Measurements from ENCODE around the gene PTPRM.

PTPRM gene

GRCh38 chr18:7544686-7545085 lies 22.4 kb upstream of the PTPRM start:
- Histone ChIP-seq H3K27me3 (ENCODE audit: control insufficient read depth, insufficient read depth, low read length) (no peaks in the 10 kb centered on the region), H3K36me3 (ENCODE audit: control insufficient read depth, insufficient read depth, low read length) (no peaks in the 10 kb centered on the region), H3K4me1 (ENCODE audit: control insufficient read depth, insufficient read depth, low read length) (no peaks in the 10 kb centered on the region), H3K9me3 (ENCODE audit: control insufficient read depth, insufficient read depth, low read length) (no peaks in the 10 kb centered on the region), H3K4me3 (ENCODE audit: low read length) (no peak overlapping the region), H3K27ac (ENCODE audit: low read length) (no peak overlapping the region)
- no CpG with 5 or more reads among the region's 1 CpG for WGBS (ENCODE audit: insufficient coverage, insufficient read length)
- no peak for DNase-seq (ENCODE audit: low read depth, low spot score)

- Histone ChIP-seq H3K4me1 (ENCODE audit: control insufficient read depth, insufficient read depth, low read length) (no peaks in the 10 kb centered on the region), H3K9me3 (ENCODE audit: control insufficient read depth, insufficient read depth, low read length) (no peaks in the 10 kb centered on the region), H3K4me3 (ENCODE audit: low read length) (no peak overlapping the region), H3K27me3 (ENCODE audit: control insufficient read depth, insufficient read depth, low read length) (no peaks in the 10 kb centered on the region), H3K36me3 (ENCODE audit: control insufficient read depth, insufficient read depth, low read length) (no peaks in the 10 kb centered on the region), H3K27ac (ENCODE audit: low read length) (no peak overlapping the region)
- no peak for DNase-seq (ENCODE audit: low read depth, low spot score)
- whole genome bisulfite sequencing (ENCODE audit: insufficient coverage, insufficient read length), result no CpG with 5 or more reads among the region's 5 CpGs
Observed at GRCh38 chr18:7545734-7546133, 21.4 kb upstream of the PTPRM start.

GRCh38 chr18:7548221-7548620 lies 18.9 kb upstream of the PTPRM start:
- no CpG with 5 or more reads among the region's 11 CpGs for WGBS (ENCODE audit: insufficient coverage, insufficient read length)
- no peak overlapping the region for H3K4me3 ChIP-seq (ENCODE audit: low read length)
- DNase-seq (ENCODE audit: low read depth, low spot score), result no peak
- H3K36me3 ChIP-seq (ENCODE audit: control insufficient read depth, insufficient read depth, low read length), result no peaks in the 10 kb centered on the region
- H3K9me3 ChIP-seq (ENCODE audit: control insufficient read depth, insufficient read depth, low read length), result no peaks in the 10 kb centered on the region
- H3K4me1 ChIP-seq (ENCODE audit: control insufficient read depth, insufficient read depth, low read length), result no peaks in the 10 kb centered on the region
- H3K27me3 ChIP-seq (ENCODE audit: control insufficient read depth, insufficient read depth, low read length), result no peaks in the 10 kb centered on the region
- H3K27ac ChIP-seq (ENCODE audit: low read length), result no peak overlapping the region

- 100% methylated on average over 1 of the region's 3 CpGs for WGBS (ENCODE audit: insufficient coverage, insufficient read length)
- no peak for DNase-seq (ENCODE audit: low read depth, low spot score)
- Histone ChIP-seq H3K27ac (ENCODE audit: low read length) (no peak overlapping the region), H3K4me1 (ENCODE audit: control insufficient read depth, insufficient read depth, low read length) (no peaks in the 10 kb centered on the region), H3K36me3 (ENCODE audit: control insufficient read depth, insufficient read depth, low read length) (no peaks in the 10 kb centered on the region), H3K4me3 (ENCODE audit: low read length) (no peak overlapping the region), H3K9me3 (ENCODE audit: control insufficient read depth, insufficient read depth, low read length) (no peaks in the 10 kb centered on the region), H3K27me3 (ENCODE audit: control insufficient read depth, insufficient read depth, low read length) (no peaks in the 10 kb centered on the region)
Observed at GRCh38 chr18:7548721-7549120, 18.4 kb upstream of the PTPRM start.

GRCh38 chr18:7557973-7558372 lies 9.1 kb upstream of the PTPRM start:
- DNase-seq (ENCODE audit: low read depth, low spot score), result no peak
- no CpG with 5 or more reads among the region's 2 CpGs for WGBS (ENCODE audit: insufficient coverage, insufficient read length)
- Histone ChIP-seq H3K36me3 (ENCODE audit: control insufficient read depth, insufficient read depth, low read length) (no peaks in the 10 kb centered on the region), H3K4me3 (ENCODE audit: low read length) (no peak overlapping the region), H3K27ac (ENCODE audit: low read length) (no peak overlapping the region), H3K9me3 (ENCODE audit: control insufficient read depth, insufficient read depth, low read length) (no peaks in the 10 kb centered on the region), H3K4me1 (ENCODE audit: control insufficient read depth, insufficient read depth, low read length) (peaks cover 3% of the 10 kb centered on the region; the same call in 1 of the 2 replicates), H3K27me3 (ENCODE audit: control insufficient read depth, insufficient read depth, low read length) (no peaks in the 10 kb centered on the region)

GRCh38 chr18:7558769-7559168 lies 8.3 kb upstream of the PTPRM start:
- Histone ChIP-seq H3K27ac (ENCODE audit: low read length) (no peak overlapping the region), H3K9me3 (ENCODE audit: control insufficient read depth, insufficient read depth, low read length) (no peaks in the 10 kb centered on the region), H3K4me1 (ENCODE audit: control insufficient read depth, insufficient read depth, low read length) (peaks cover 3% of the 10 kb centered on the region; the same call in 1 of the 2 replicates), H3K27me3 (ENCODE audit: control insufficient read depth, insufficient read depth, low read length) (no peaks in the 10 kb centered on the region), H3K4me3 (ENCODE audit: low read length) (no peak overlapping the region), H3K36me3 (ENCODE audit: control insufficient read depth, insufficient read depth, low read length) (no peaks in the 10 kb centered on the region)
- DNase-seq (ENCODE audit: low read depth, low spot score), result no peak
- no CpG with 5 or more reads among the region's 2 CpGs for WGBS (ENCODE audit: insufficient coverage, insufficient read length)

- Histone ChIP-seq H3K36me3 (ENCODE audit: control insufficient read depth, insufficient read depth, low read length) (no peaks in the 10 kb centered on the region), H3K9me3 (ENCODE audit: control insufficient read depth, insufficient read depth, low read length) (no peaks in the 10 kb centered on the region), H3K27ac (ENCODE audit: low read length) (no peak overlapping the region), H3K27me3 (ENCODE audit: control insufficient read depth, insufficient read depth, low read length) (no peaks in the 10 kb centered on the region; the same call in 1 of the 2 replicates), H3K4me3 (ENCODE audit: low read length) (no peak overlapping the region), H3K4me1 (ENCODE audit: control insufficient read depth, insufficient read depth, low read length) (peaks cover 3% of the 10 kb centered on the region; the same call in 1 of the 2 replicates)
- no peak for DNase-seq (ENCODE audit: low read depth, low spot score)
- WGBS (ENCODE audit: insufficient coverage, insufficient read length), result no CpG with 5 or more reads among the region's 4 CpGs
Observed at GRCh38 chr18:7559709-7560319, 7.3 kb upstream of the PTPRM start.

- Histone ChIP-seq H3K9me3 (ENCODE audit: control insufficient read depth, insufficient read depth, low read length) (no peaks in the 10 kb centered on the region), H3K27me3 (ENCODE audit: control insufficient read depth, insufficient read depth, low read length) (peaks cover 4% of the 10 kb centered on the region; the same call in 1 of the 2 replicates), H3K36me3 (ENCODE audit: control insufficient read depth, insufficient read depth, low read length) (no peaks in the 10 kb centered on the region), H3K4me3 (ENCODE audit: low read length) (no peak overlapping the region), H3K27ac (ENCODE audit: low read length) (no peak overlapping the region), H3K4me1 (ENCODE audit: control insufficient read depth, insufficient read depth, low read length) (peaks cover 3% of the 10 kb centered on the region; the same call in 1 of the 2 replicates)
- no peak for DNase-seq (ENCODE audit: low read depth, low spot score)
- WGBS (ENCODE audit: insufficient coverage, insufficient read length), result no CpG with 5 or more reads among the region's 7 CpGs
Observed at GRCh38 chr18:7561909-7562460, 5.1 kb upstream of the PTPRM start.

- Histone ChIP-seq H3K9me3 (ENCODE audit: control insufficient read depth, insufficient read depth, low read length) (no peaks in the 10 kb centered on the region), H3K27ac (ENCODE audit: low read length) (no peak overlapping the region), H3K27me3 (ENCODE audit: control insufficient read depth, insufficient read depth, low read length) (peaks cover 4% of the 10 kb centered on the region; the same call in 1 of the 2 replicates), H3K4me3 (ENCODE audit: low read length) (no peak overlapping the region), H3K4me1 (ENCODE audit: control insufficient read depth, insufficient read depth, low read length) (peaks cover 3% of the 10 kb centered on the region; the same call in 1 of the 2 replicates), H3K36me3 (ENCODE audit: control insufficient read depth, insufficient read depth, low read length) (no peaks in the 10 kb centered on the region)
- no CpG with 5 or more reads among the region's 6 CpGs for WGBS (ENCODE audit: insufficient coverage, insufficient read length)
- no peak for DNase-seq (ENCODE audit: low read depth, low spot score)
Observed at GRCh38 chr18:7562491-7562890, 4.6 kb upstream of the PTPRM start.

- Histone ChIP-seq H3K9me3 (ENCODE audit: control insufficient read depth, insufficient read depth, low read length) (no peaks in the 10 kb centered on the region), H3K27ac (ENCODE audit: low read length) (no peak overlapping the region), H3K4me1 (ENCODE audit: control insufficient read depth, insufficient read depth, low read length) (peaks cover 3% of the 10 kb centered on the region; the same call in 1 of the 2 replicates), H3K4me3 (ENCODE audit: low read length) (no peak overlapping the region), H3K27me3 (ENCODE audit: control insufficient read depth, insufficient read depth, low read length) (peaks cover 10% of the 10 kb centered on the region; the same call in 1 of the 2 replicates), H3K36me3 (ENCODE audit: control insufficient read depth, insufficient read depth, low read length) (no peaks in the 10 kb centered on the region)
- no peak for DNase-seq (ENCODE audit: low read depth, low spot score)
Observed at GRCh38 chr18:7565677-7566076, 1.4 kb upstream of the PTPRM start.

- no peaks in the 10 kb centered on the region for H3K9me3 ChIP-seq (ENCODE audit: control insufficient read depth, insufficient read depth, low read length)
- H3K4me1 ChIP-seq (ENCODE audit: control insufficient read depth, insufficient read depth, low read length), result peaks cover 3% of the 10 kb centered on the region; the same call in 1 of the 2 replicates
- DNase-seq (ENCODE audit: low read depth, low spot score), result no peak
- peak overlapping the region; percentile 96; the same call in 1 of the 2 replicates for H3K4me3 ChIP-seq (ENCODE audit: low read length)
- H3K36me3 ChIP-seq (ENCODE audit: control insufficient read depth, insufficient read depth, low read length), result no peaks in the 10 kb centered on the region
- WGBS (ENCODE audit: insufficient coverage, insufficient read length), result no CpG with 5 or more reads among the region's 4 CpGs
- H3K27ac ChIP-seq (ENCODE audit: low read length), result no peak overlapping the region
- peaks cover 10% of the 10 kb centered on the region; the same call in 1 of the 2 replicates for H3K27me3 ChIP-seq (ENCODE audit: control insufficient read depth, insufficient read depth, low read length)
Observed at GRCh38 chr18:7566244-7566566, 911 bp upstream of the PTPRM start.

Data from iPS DF 6.9 (cell line).